ENCODE results near the gene ZNF561. TPM values are rescaled to one million over a fixed set of nuclear protein-coding genes. Genes with fewer than 3 reads are reported as not detected.

The ZNF561 gene
- total and polyA plus RNA-seq, 10 of the 15 experiments (the other 5 are each of a cell fraction or from before 2014, with no cell fraction given): 12.8 to 38.2 (median 22.2) TPM

DNA sequence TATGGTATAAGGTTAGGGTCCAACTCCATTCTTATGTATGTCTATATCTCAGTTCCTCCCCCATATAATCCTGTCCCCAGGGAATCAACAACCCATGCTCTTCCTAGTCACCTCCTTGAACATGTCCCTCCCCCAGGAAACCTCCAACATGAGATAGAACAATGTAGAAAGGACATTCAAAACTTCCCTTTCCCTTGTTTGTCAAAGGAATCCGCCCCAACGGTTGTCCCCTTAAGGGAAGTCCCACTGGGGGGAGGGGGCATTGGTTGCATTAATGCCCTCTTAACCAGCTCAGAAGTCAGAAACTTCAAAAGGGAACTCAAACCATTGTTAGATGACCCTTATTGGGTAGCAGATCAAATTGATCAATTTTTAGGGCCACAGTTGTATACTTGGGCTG is 6.8 kb upstream of the ZNF561 start:
- H3K9ac ChIP-seq (ENCODE audit: control insufficient read depth, insufficient read depth, low read length): no peak overlapping the region
- ATAC-seq: no peak
- H3K36me3 ChIP-seq (ENCODE audit: control insufficient read depth in 2 of 2, insufficient read depth in 2 of 2, low read length in 1 of 2): no peaks in the 10 kb centered on the region
- H3K4me1 ChIP-seq (ENCODE audit: control insufficient read depth, insufficient read depth, low read length): no peaks in the 10 kb centered on the region
- no peaks in the 10 kb centered on the region for H3K9me3 ChIP-seq (replicated peaks; ENCODE audit: control insufficient read depth, insufficient read depth, low read length)
- H2AFZ ChIP-seq (ENCODE audit: control insufficient read depth, low read depth, low read length): no peak overlapping the region
- no peaks in the 10 kb centered on the region for H3K27me3 ChIP-seq (replicated peaks in 1 of 2; ENCODE audit: control insufficient read depth in 2 of 2, insufficient read depth in 2 of 2, low read length in 1 of 2)
- intact Hi-C loops (cut with micrococcal nuclease; ENCODE audit: unreplicated experiment) (no loop called here), in situ Hi-C loops (cut with MboI) (loop anchor here (10.0 kb wide), 1 partner anchor 493 kb away; no protein-coding TSS in a partner anchor)
- POLR2A ChIA-PET: no interaction called here
- H3K4me2 ChIP-seq (ENCODE audit: control insufficient read depth, insufficient read depth): no peak overlapping the region
- H3K27ac ChIP-seq (ENCODE audit: control insufficient read depth, insufficient read depth): no peak overlapping the region
- CTCF ChIA-PET: interaction anchor here (0.6 to 1.7 kb wide), 4 partner anchors 40 to 171 kb away, joined by 3 to 8 read pairs (median 4); no protein-coding TSS in a partner anchor
- H3K4me3 ChIP-seq: no peak overlapping the region
- no peaks in the 10 kb centered on the region for H4K20me1 ChIP-seq (ENCODE audit: control insufficient read depth, insufficient read depth)
- no TSS peak for BruUV-seq (replicated peaks)
- H3K79me2 ChIP-seq (ENCODE audit: control insufficient read depth, insufficient read depth, low read length): no peaks in the 10 kb centered on the region
- SMC1A ChIA-PET (ENCODE audit: uncharacterized antibody, unreplicated experiment): interaction anchor here (0.8 kb wide), 1 partner anchor 166 kb away, joined by 3 read pairs; no protein-coding TSS in a partner anchor
- no peak for DNase-seq (ENCODE audit: low read depth, low spot score)
- 91% methylated on average over 2 of the region's 2 CpGs for WGBS (ENCODE audit: insufficient coverage, insufficient replicate concordance, low lambda C conversion rate, missing lambda C conversion rate)
- RAD21 ChIA-PET (ENCODE audit: unreplicated experiment): interaction anchor here (1.1 kb wide), 1 partner anchor 168 kb away, joined by 4 read pairs; no protein-coding TSS in a partner anchor
- no peak for FAIRE-seq
- TF ChIP-seq EZH2 (IDR thresholded peaks at IDR 0.05; ENCODE audit: borderline replicate concordance, control insufficient read depth, low read depth, low read length): no peak
- TF ChIP-seq BCL11A (IDR thresholded peaks at IDR 0.05; ENCODE audit: low read depth, low read length): no peak
- TF ChIP-seq, protein P1, sequence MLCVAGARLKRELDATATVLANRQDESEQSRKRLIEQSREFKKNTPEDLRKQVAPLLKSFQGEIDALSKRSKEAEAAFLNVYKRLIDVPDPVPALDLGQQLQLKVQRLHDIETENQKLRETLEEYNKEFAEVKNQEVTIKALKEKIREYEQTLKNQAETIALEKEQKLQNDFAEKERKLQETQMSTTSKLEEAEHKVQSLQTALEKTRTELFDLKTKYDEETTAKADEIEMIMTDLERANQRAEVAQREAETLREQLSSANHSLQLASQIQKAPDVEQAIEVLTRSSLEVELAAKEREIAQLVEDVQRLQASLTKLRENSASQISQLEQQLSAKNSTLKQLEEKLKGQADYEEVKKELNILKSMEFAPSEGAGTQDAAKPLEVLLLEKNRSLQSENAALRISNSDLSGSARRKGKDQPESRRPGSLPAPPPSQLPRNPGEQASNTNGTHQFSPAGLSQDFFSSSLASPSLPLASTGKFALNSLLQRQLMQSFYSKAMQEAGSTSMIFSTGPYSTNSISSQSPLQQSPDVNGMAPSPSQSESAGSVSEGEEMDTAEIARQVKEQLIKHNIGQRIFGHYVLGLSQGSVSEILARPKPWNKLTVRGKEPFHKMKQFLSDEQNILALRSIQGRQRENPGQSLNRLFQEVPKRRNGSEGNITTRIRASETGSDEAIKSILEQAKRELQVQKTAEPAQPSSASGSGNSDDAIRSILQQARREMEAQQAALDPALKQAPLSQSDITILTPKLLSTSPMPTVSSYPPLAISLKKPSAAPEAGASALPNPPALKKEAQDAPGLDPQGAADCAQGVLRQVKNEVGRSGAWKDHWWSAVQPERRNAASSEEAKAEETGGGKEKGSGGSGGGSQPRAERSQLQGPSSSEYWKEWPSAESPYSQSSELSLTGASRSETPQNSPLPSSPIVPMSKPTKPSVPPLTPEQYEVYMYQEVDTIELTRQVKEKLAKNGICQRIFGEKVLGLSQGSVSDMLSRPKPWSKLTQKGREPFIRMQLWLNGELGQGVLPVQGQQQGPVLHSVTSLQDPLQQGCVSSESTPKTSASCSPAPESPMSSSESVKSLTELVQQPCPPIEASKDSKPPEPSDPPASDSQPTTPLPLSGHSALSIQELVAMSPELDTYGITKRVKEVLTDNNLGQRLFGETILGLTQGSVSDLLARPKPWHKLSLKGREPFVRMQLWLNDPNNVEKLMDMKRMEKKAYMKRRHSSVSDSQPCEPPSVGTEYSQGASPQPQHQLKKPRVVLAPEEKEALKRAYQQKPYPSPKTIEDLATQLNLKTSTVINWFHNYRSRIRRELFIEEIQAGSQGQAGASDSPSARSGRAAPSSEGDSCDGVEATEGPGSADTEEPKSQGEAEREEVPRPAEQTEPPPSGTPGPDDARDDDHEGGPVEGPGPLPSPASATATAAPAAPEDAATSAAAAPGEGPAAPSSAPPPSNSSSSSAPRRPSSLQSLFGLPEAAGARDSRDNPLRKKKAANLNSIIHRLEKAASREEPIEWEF (IDR thresholded peaks at IDR 0.05; ENCODE audit: insufficient replicate concordance, low read depth, low read length): no peak
- TF ChIP-seq MTA2 (IDR thresholded peaks at IDR 0.05; ENCODE audit: low read depth): no peak
- TF ChIP-seq, protein P2, sequence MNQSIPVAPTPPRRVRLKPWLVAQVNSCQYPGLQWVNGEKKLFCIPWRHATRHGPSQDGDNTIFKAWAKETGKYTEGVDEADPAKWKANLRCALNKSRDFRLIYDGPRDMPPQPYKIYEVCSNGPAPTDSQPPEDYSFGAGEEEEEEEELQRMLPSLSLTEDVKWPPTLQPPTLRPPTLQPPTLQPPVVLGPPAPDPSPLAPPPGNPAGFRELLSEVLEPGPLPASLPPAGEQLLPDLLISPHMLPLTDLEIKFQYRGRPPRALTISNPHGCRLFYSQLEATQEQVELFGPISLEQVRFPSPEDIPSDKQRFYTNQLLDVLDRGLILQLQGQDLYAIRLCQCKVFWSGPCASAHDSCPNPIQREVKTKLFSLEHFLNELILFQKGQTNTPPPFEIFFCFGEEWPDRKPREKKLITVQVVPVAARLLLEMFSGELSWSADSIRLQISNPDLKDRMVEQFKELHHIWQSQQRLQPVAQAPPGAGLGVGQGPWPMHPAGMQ (IDR thresholded peaks at IDR 0.05; ENCODE audit: borderline replicate concordance): no peak
- TF ChIP-seq, protein P3, sequence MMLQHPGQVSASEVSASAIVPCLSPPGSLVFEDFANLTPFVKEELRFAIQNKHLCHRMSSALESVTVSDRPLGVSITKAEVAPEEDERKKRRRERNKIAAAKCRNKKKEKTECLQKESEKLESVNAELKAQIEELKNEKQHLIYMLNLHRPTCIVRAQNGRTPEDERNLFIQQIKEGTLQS (IDR thresholded peaks at IDR 0.05; ENCODE audit: borderline replicate concordance, extremely low read depth, low read depth, low read length): no peak
- no peak for TF ChIP-seq RBBP5 (conservative IDR thresholded peaks at IDR 0.05)
- TF ChIP-seq PML (IDR thresholded peaks at IDR 0.05; ENCODE audit: low read length): no peak
- TF ChIP-seq, protein P4, sequence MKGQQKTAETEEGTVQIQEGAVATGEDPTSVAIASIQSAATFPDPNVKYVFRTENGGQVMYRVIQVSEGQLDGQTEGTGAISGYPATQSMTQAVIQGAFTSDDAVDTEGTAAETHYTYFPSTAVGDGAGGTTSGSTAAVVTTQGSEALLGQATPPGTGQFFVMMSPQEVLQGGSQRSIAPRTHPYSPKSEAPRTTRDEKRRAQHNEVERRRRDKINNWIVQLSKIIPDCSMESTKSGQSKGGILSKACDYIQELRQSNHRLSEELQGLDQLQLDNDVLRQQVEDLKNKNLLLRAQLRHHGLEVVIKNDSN (IDR thresholded peaks at IDR 0.05; ENCODE audit: borderline replicate concordance, extremely low read length, insufficient read depth, low read depth, low read length): no peak
- TF ChIP-seq MEF2B (IDR thresholded peaks at IDR 0.05; ENCODE audit: partially characterized antibody, poor library complexity, severe bottlenecking): no peak
- TF ChIP-seq, protein P5, sequence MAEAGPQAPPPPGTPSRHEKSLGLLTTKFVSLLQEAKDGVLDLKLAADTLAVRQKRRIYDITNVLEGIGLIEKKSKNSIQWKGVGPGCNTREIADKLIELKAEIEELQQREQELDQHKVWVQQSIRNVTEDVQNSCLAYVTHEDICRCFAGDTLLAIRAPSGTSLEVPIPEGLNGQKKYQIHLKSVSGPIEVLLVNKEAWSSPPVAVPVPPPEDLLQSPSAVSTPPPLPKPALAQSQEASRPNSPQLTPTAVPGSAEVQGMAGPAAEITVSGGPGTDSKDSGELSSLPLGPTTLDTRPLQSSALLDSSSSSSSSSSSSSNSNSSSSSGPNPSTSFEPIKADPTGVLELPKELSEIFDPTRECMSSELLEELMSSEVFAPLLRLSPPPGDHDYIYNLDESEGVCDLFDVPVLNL (IDR thresholded peaks at IDR 0.05; ENCODE audit: low read depth, low read length): no peak
- no peak for TF ChIP-seq ESRRA (IDR thresholded peaks at IDR 0.05; ENCODE audit: low read length)
- TF ChIP-seq, protein P6, sequence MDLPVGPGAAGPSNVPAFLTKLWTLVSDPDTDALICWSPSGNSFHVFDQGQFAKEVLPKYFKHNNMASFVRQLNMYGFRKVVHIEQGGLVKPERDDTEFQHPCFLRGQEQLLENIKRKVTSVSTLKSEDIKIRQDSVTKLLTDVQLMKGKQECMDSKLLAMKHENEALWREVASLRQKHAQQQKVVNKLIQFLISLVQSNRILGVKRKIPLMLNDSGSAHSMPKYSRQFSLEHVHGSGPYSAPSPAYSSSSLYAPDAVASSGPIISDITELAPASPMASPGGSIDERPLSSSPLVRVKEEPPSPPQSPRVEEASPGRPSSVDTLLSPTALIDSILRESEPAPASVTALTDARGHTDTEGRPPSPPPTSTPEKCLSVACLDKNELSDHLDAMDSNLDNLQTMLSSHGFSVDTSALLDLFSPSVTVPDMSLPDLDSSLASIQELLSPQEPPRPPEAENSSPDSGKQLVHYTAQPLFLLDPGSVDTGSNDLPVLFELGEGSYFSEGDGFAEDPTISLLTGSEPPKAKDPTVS (IDR thresholded peaks at IDR 0.05; ENCODE audit: low read depth, low read length): no peak

Data from GM12878 (cell line).